Lung (tissue), 12 donors: ENCODE data around the gene HPS4. TPM values are rescaled to one million over a fixed set of nuclear protein-coding genes. Genes with fewer than 3 reads are reported as not detected.

Experiments
- ATAC-seq: fragments of 200-7000 bp; cut with Tn5 transposase; one replicate; pipeline ENCODE4 v1.9.1; 2020; ENCODE audit warnings: moderate number of reproducible peaks; ENCODE audit not compliant: insufficient read depth, low FRiP score
- DNase-seq, 3 donors: peaks; one replicate each; pipeline ENCODE4 v3.0.0-alpha.2; 2013 to 2017
- H3K27ac ChIP-seq, 2 donors: one replicate each; pipeline ENCODE4 v1.5.1; 2013; ENCODE audit warnings: mild to moderate bottlenecking in 2 of 2, moderate library complexity in 2 of 2, control low read depth in 1 of 2, inconsistent platforms in 1 of 2, low read depth in 1 of 2, low read length in 1 of 2
- H3K27me3 ChIP-seq, 3 donors: one replicate each; pipeline ENCODE4 v1.5.1; 2013; ENCODE audit warnings: low read length in 2 of 3; ENCODE audit not compliant: control insufficient read depth in 3 of 3, insufficient read depth in 3 of 3
- H3K36me3 ChIP-seq, 4 donors: one replicate each; pipeline ENCODE4 v1.5.1; 2013; ENCODE audit warnings: low read length in 4 of 4, mild to moderate bottlenecking in 1 of 4, moderate library complexity in 1 of 4; ENCODE audit not compliant: control insufficient read depth in 4 of 4, insufficient read depth in 4 of 4
- H3K4me1 ChIP-seq, 5 donors: one replicate each; pipeline ENCODE4 v1.5.1; 2013; ENCODE audit warnings: low read length in 5 of 5, mild to moderate bottlenecking in 2 of 5, moderate library complexity in 1 of 5; ENCODE audit not compliant: control insufficient read depth in 5 of 5, insufficient read depth in 5 of 5
- H3K4me3 ChIP-seq: one replicate; pipeline ENCODE4 v1.5.1; 2013; ENCODE audit warnings: mild to moderate bottlenecking, control low read depth, moderate library complexity
- H3K9ac ChIP-seq, 2 donors: one replicate each; pipeline ENCODE4 v1.5.1; 2013; ENCODE audit warnings: low read length in 2 of 2, control low read depth in 1 of 2; ENCODE audit not compliant: insufficient read depth in 1 of 2
- H3K9me3 ChIP-seq, 4 donors: one replicate each; pipeline ENCODE4 v1.5.1; 2013; ENCODE audit warnings: low read length in 3 of 4, mild to moderate bottlenecking in 1 of 4, moderate library complexity in 1 of 4; ENCODE audit not compliant: control insufficient read depth in 4 of 4, insufficient read depth in 3 of 4
- CTCF ChIP-seq: IDR thresholded peaks from 2 replicates; pipeline ENCODE4 v1.5.1; 2012; ENCODE audit warnings: mild to moderate bottlenecking; ENCODE audit errors: control extremely low read depth, extremely low read depth
- WGBS, 2 donors: extraction: QIAGEN DNeasy Blood & Tissue Kit; methylation state at CpG; one replicate each; pipeline ENCODE4 v1.1.7; 2013; 5-methylcytosine and 5-hydroxymethylcytosine counted together
- polyA plus RNA-seq, 2 donors: library from polyadenylated mRNA; stranded (reverse); fragments of 200-250 nt; gene quantifications; one replicate each; pipeline ENCODE4 v1.2.1, GENCODE V29; 2013
- total RNA-seq, 2 donors: library from RNA; depleted of rRNA in 1 of 2; stranded (reverse); fragments of >200 nt in 1 of 2; gene quantifications; one replicate each; pipeline ENCODE4 v1.2.1, GENCODE V29; 2014 to 2021
- donor health status: control.
- donor health status: control.
- donor health status: Bipolar disorder and iron deficiency.
- donor health status: healthy.
- donor health status: DM: yes; HTN: yes; CAD: no.

The HPS4 gene
- total and polyA plus RNA-seq, 4 donors: 14.0 to 48.5 (median 23.4) TPM

- Histone ChIP-seq H3K4me1 (no peaks in the 10 kb centered on the region), H3K36me3 (peaks cover 3 to 20% (median 7%) of the 10 kb centered on the region in 4 donors), H3K9ac (no peak overlapping the region), H3K27me3 (no peaks in the 10 kb centered on the region), H3K4me3 (no peak overlapping the region), H3K27ac (no peak overlapping the region), H3K9me3 (no peaks in the 10 kb centered on the region)
- TF ChIP-seq CTCF: no peak
- 63 to 77% methylated on average over 5 of the region's 5 CpGs for WGBS, 2 donors
- DNase-seq: no peak
- no peak for ATAC-seq
Observed at GRCh38 chr22:26448334-26448733, 35.2 kb downstream of the HPS4 start.

- peaks cover 0 to 19% (median 6%) of the 10 kb centered on the region in 4 donors for H3K36me3 ChIP-seq
- H3K9ac ChIP-seq: no peak overlapping the region
- DNase-seq: no peak
- 78 to 84% methylated on average over 15 of the region's 15 CpGs for WGBS, 2 donors
- no peak overlapping the region for H3K4me3 ChIP-seq
- H3K9me3 ChIP-seq: no peaks in the 10 kb centered on the region
- no peaks in the 10 kb centered on the region for H3K27me3 ChIP-seq
- no peak for ATAC-seq
- TF ChIP-seq CTCF: no peak
- H3K27ac ChIP-seq: no peak overlapping the region
- H3K4me1 ChIP-seq: no peaks in the 10 kb centered on the region
Observed at GRCh38 chr22:26447584-26448329, 35.8 kb downstream of the HPS4 start.

GRCh38 chr22:26446808-26447515 lies 36.6 kb downstream of the HPS4 start:
- no peak for TF ChIP-seq CTCF
- 86 to 89% methylated on average over 17 of the region's 17 CpGs for WGBS, 2 donors
- no peak overlapping the region for H3K9ac ChIP-seq
- no peak for DNase-seq
- no peaks in the 10 kb centered on the region for H3K4me1 ChIP-seq
- H3K27ac ChIP-seq: no peak overlapping the region
- H3K27me3 ChIP-seq: no peaks in the 10 kb centered on the region
- no peaks in the 10 kb centered on the region for H3K9me3 ChIP-seq
- H3K36me3 ChIP-seq: peaks cover 0 to 13% (median 3%) of the 10 kb centered on the region in 4 donors
- no peak for ATAC-seq
- H3K4me3 ChIP-seq: no peak overlapping the region
